Mucosa of stomach (tissue), 1 donor: Measurements from ENCODE around the gene BCL2L1.

Experiments used
- H3K27me3 ChIP-seq: one replicate; pipeline ENCODE4 v1.7.0; 2013; ENCODE audit warnings: mild to moderate bottlenecking, low read length; ENCODE audit not compliant: control insufficient read depth, insufficient read depth
- H3K36me3 ChIP-seq: one replicate; pipeline ENCODE4 v1.7.0; 2013; ENCODE audit warnings: low read length; ENCODE audit not compliant: control insufficient read depth, insufficient read depth
- H3K4me1 ChIP-seq: one replicate; pipeline ENCODE4 v1.7.0; 2013; ENCODE audit warnings: mild to moderate bottlenecking, low read length; ENCODE audit not compliant: control insufficient read depth, insufficient read depth
- H3K4me3 ChIP-seq: one replicate; pipeline ENCODE4 v1.7.0; 2013; ENCODE audit warnings: low read length
- H3K9ac ChIP-seq: one replicate; pipeline ENCODE4 v1.7.0; 2013; ENCODE audit warnings: mild to moderate bottlenecking, low read length, moderate library complexity
- H3K9me3 ChIP-seq: one replicate; pipeline ENCODE4 v1.7.0; 2013; ENCODE audit warnings: mild to moderate bottlenecking, low read length, moderate library complexity; ENCODE audit not compliant: control insufficient read depth
- donor health status: Pancreatic carcinoma.

Gene BCL2L1

GRCh38 chr20:31691646-31692275, 30.9 kb downstream of the BCL2L1 start:
- Histone ChIP-seq H3K9me3 (no peaks in the 10 kb centered on the region), H3K27me3 (no peaks in the 10 kb centered on the region), H3K4me1 (peaks cover 24% of the 10 kb centered on the region), H3K4me3 (no peak overlapping the region), H3K9ac (no peak overlapping the region), H3K36me3 (peaks cover 4% of the 10 kb centered on the region)

- peaks cover 18% of the 10 kb centered on the region for H3K4me1 ChIP-seq
- H3K27me3 ChIP-seq = no peaks in the 10 kb centered on the region
- no peaks in the 10 kb centered on the region for H3K36me3 ChIP-seq
- no peaks in the 10 kb centered on the region for H3K9me3 ChIP-seq
- H3K9ac ChIP-seq = no peak overlapping the region
- no peak overlapping the region for H3K4me3 ChIP-seq
Measured at GRCh38 chr20:31690124-31690666, 32.5 kb downstream of the BCL2L1 start.

GRCh38 chr20:31689141-31689540, 33.5 kb downstream of the BCL2L1 start:
- Histone ChIP-seq H3K4me3 (no peak overlapping the region), H3K9me3 (no peaks in the 10 kb centered on the region), H3K9ac (no peak overlapping the region), H3K4me1 (peaks cover 16% of the 10 kb centered on the region), H3K36me3 (no peaks in the 10 kb centered on the region), H3K27me3 (no peaks in the 10 kb centered on the region)

- Histone ChIP-seq H3K9me3 (no peaks in the 10 kb centered on the region), H3K27me3 (no peaks in the 10 kb centered on the region), H3K36me3 (no peaks in the 10 kb centered on the region), H3K9ac (no peak overlapping the region), H3K4me1 (peaks cover 10% of the 10 kb centered on the region), H3K4me3 (no peak overlapping the region)
Measured at GRCh38 chr20:31687777-31688176, 34.9 kb downstream of the BCL2L1 start.

GRCh38 chr20:31685853-31686643, 36.6 kb downstream of the BCL2L1 start:
- no peaks in the 10 kb centered on the region for H3K9me3 ChIP-seq
- no peak overlapping the region for H3K4me3 ChIP-seq
- no peaks in the 10 kb centered on the region for H3K36me3 ChIP-seq
- peaks cover 10% of the 10 kb centered on the region for H3K4me1 ChIP-seq
- no peak overlapping the region for H3K9ac ChIP-seq
- H3K27me3 ChIP-seq = no peaks in the 10 kb centered on the region

- H3K4me3 ChIP-seq = no peak overlapping the region
- H3K9ac ChIP-seq = no peak overlapping the region
- no peaks in the 10 kb centered on the region for H3K9me3 ChIP-seq
- no peaks in the 10 kb centered on the region for H3K27me3 ChIP-seq
- peaks cover 21% of the 10 kb centered on the region for H3K4me1 ChIP-seq
- no peaks in the 10 kb centered on the region for H3K36me3 ChIP-seq
Measured at GRCh38 chr20:31684153-31685015, 38.3 kb downstream of the BCL2L1 start.

GRCh38 chr20:31682927-31683326, 39.7 kb downstream of the BCL2L1 start:
- Histone ChIP-seq H3K27me3 (no peaks in the 10 kb centered on the region), H3K4me1 (peaks cover 36% of the 10 kb centered on the region), H3K36me3 (no peaks in the 10 kb centered on the region), H3K9ac (no peak overlapping the region), H3K9me3 (no peaks in the 10 kb centered on the region), H3K4me3 (no peak overlapping the region)

- Histone ChIP-seq H3K9ac (no peak overlapping the region), H3K4me3 (no peak overlapping the region), H3K27me3 (no peaks in the 10 kb centered on the region), H3K9me3 (no peaks in the 10 kb centered on the region), H3K4me1 (peaks cover 41% of the 10 kb centered on the region), H3K36me3 (no peaks in the 10 kb centered on the region)
Measured at GRCh38 chr20:31682352-31682751, 40.3 kb downstream of the BCL2L1 start.

- no peak overlapping the region for H3K9ac ChIP-seq
- H3K4me1 ChIP-seq = peaks cover 42% of the 10 kb centered on the region
Measured at GRCh38 chr20:31681769-31682168, 40.9 kb downstream of the BCL2L1 start.

GRCh38 chr20:31681128-31681727, 41.4 kb downstream of the BCL2L1 start:
- Histone ChIP-seq H3K9me3 (no peaks in the 10 kb centered on the region), H3K27me3 (no peaks in the 10 kb centered on the region), H3K9ac (no peak overlapping the region), H3K36me3 (no peaks in the 10 kb centered on the region), H3K4me1 (peaks cover 48% of the 10 kb centered on the region), H3K4me3 (no peak overlapping the region)

More at GRCh38 chr20:31681769-31682168, 40.9 kb downstream of the BCL2L1 start:
- H3K36me3 ChIP-seq = no peaks in the 10 kb centered on the region
- H3K4me3 ChIP-seq = no peak overlapping the region
- no peaks in the 10 kb centered on the region for H3K27me3 ChIP-seq
- no peaks in the 10 kb centered on the region for H3K9me3 ChIP-seq

- H3K36me3 ChIP-seq = no peaks in the 10 kb centered on the region
- H3K9me3 ChIP-seq = no peaks in the 10 kb centered on the region
- H3K4me1 ChIP-seq = peaks cover 50% of the 10 kb centered on the region
- H3K27me3 ChIP-seq = no peaks in the 10 kb centered on the region
- H3K4me3 ChIP-seq = no peak overlapping the region
- no peak overlapping the region for H3K9ac ChIP-seq
Measured at GRCh38 chr20:31680286-31681127, 42.2 kb downstream of the BCL2L1 start.
